GM19238 (cell line): ENCODE data around the gene ARMC9.

Source experiments
- DNase-seq: peaks from one replicate; pipeline ENCODE4 v3.0.0; 2011; ENCODE audit warnings: low spot score; ENCODE audit not compliant: insufficient read length

The ARMC9 gene

GRCh38 chr2:231418820-231419640, 220.6 kb downstream of the ARMC9 start:
- no peak for DNase-seq

- no peak for DNase-seq
Observed at GRCh38 chr2:231421051-231421580, 222.7 kb downstream of the ARMC9 start.

- DNase-seq, result no peak
Observed at GRCh38 chr2:231422056-231422455, 223.6 kb downstream of the ARMC9 start.

- no peak for DNase-seq
Observed at GRCh38 chr2:231423176-231423575, 224.7 kb downstream of the ARMC9 start.
